GM18873 (cell line): Measurements from ENCODE around the gene OR5M10.
"Not testable (repeated sequence)": the region's sequence is repeated elsewhere in the genome, so short reads cannot be mapped to it uniquely, and the experiment has no call there.

Experiments used
- ATAC-seq: cut with Tn5 transposase; IDR thresholded peaks from one replicate; pipeline ENCODE4 v1.9.1; 2021; ENCODE audit warnings: mild to moderate bottlenecking, moderate library complexity, moderate number of reproducible peaks; ENCODE audit not compliant: unreplicated experiment, low FRiP score

The OR5M10 gene

DNA sequence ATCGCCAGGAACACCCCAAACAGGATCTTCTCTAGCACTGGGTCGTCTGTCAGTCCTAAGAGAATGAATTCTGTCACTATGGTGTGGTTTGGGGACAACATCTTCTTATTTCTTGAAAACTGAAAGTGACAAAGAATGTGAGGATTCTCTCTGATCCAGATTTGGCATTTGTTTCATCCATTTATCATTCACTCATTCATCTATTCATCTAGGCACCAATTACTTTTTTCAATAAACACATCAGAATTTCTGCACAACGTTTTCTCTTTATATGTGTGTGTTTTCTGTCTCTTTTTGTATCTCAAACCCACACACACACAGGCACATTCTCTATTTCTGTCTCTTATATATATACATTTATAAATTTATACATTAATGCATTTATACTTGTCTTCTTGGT, at the start of gene OR5M10:
Gene OR5M10, minus strand, starts transcription at position 101 of the 400 bp plus-strand sequence. Its CDS starts 0 bp downstream, at position 101.
- no peak for ATAC-seq

DNA sequence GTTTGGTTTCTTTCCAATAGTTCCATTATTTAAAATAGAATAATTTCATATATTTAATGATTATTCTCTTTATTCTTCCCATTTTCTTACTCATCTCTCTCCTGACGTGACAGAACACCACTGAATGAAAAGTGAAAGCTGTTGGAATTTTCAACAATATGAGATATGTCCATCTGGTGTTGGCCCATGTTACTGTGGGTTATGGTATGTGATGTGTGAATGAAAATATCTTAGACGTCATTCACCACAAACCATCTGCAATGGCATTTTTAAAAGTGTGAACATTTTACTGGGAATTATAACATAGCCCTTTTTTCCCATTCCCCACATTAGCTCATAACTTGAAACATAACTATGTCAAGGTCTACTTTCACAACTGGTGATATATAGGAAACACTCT, 48.4 kb upstream of the OR5M10 start:
- no peak for ATAC-seq

DNA sequence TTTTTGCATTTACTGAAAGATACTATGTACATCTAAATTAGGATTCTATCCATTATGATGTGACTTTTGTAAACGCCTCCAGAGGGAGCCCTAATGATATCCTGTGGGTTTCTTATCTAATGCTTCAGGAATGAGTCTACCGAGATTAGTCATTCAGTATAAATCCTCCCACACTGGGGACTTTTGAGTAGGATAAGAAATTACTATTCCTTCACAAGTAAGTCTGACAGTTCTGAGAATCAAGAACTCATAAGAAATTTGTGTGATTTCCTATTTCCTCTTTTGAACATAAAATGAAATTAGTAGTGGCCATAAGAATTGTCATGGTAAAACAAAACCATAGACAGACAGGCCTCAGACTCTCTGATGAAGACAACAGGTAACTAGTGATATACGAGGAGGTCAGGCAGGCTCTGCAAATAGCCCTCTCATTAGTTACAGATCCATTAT, 47.2 kb upstream of the OR5M10 start:
- ATAC-seq: no peak

DNA sequence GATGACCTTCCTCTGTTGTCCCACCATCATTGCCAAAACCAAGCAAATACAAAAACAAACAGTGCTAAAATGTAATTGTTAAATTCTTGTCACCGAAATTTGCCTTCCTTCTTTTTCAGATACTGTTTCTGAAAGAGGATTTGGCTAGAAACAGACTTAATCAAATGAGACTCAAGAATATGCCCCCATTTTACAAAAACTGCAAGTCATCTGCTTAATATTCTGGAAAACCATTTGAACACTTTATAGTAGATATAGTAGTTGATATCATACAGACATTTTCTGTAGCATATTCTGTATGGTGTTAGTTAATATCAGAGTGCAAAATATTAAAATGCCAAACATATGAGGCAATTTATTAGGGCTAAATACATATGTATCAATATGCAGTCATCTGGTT, 33.7 kb upstream of the OR5M10 start:
- no peak for ATAC-seq

DNA sequence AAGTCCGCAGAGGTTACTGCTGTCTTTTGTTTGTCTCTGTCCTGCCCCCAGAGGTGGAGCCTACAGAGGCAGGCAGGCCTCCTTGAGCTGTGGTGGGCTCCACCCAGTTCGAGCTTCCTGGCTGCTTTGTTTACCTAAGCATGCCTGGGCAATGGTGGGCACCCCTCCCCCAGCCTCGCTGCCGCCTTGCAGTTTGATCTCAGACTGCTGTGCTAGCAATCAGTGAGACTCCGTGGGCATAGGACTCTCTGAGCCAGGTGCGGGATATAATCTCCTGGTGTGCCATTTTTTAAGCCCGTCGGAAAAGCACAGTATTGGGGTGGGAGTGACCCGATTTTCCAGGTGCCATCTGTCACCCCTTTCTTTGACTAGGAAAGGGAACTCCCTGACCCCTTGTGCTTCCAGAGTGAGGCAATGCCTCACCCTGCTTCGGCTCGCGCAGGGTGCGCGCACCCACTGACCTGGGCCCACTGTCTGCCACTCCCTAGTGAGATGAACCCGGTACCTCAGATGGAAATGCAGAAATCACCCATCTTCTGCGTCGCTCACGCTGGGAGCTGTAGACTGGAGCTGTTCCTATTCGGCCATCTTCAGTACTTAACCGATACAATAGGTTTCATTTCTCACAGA, 14.7 kb upstream of the OR5M10 start:
- ATAC-seq: not testable (repeated sequence)

DNA sequence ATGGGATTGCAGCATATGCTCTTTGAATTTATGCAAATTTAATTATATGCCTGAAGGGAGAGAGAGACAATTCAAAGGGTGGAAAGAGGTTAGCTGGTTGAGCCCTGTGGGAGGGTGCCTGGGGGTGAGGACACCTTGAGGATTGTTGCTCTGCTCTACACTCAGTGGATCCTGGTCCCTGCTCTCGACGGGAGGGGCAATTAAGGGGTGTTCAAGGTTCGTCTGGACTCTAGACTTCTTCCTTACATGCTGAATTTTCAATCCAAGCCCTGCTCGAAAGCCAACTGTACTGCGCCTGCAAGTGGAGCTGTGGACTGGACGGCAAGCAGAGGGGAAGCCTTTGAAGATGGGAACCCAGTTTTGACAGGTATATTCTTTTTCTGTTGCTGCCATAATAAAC, 18.9 kb downstream of the OR5M10 start:
- ATAC-seq: no peak

DNA sequence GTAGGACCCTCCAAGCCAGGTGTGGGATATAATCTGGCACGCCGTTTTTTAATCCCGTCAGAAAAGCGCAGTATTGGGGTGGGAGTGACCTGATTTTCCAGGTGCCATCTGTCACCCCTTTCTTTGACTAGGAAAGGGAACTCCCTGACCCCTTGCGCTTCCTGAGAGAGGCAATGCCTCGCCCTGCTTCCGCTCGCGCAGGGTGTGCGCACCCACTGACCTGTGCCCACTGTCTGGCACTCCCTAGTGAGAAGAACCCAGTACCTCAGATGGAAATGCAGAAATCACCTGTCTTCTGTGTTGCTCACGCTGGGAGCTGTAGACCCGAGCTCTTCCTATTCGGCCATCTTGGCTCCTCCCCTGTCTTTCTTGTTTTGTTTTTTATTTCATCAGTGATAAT, 22.8 kb downstream of the OR5M10 start:
- ATAC-seq: not testable (repeated sequence)

DNA sequence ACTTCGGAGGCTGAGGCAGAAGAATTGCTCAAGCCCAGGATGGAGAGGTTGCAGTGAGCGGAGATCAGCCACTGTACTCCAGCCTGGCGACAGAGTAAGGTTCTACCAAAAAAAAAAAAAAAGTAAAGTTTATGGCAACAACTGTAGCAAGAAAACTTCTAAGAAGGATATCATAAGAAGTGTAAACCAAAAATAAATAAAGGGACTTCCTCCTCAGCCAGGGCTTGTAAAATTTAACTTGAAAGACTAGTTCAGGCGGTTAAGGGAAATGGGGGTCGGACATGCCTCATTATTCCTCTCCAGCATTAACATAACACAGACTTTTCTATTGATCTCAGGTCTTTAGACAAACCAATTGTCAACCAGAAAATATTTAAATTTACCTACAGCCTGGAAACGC, 32.0 kb downstream of the OR5M10 start:
- no peak for ATAC-seq

DNA sequence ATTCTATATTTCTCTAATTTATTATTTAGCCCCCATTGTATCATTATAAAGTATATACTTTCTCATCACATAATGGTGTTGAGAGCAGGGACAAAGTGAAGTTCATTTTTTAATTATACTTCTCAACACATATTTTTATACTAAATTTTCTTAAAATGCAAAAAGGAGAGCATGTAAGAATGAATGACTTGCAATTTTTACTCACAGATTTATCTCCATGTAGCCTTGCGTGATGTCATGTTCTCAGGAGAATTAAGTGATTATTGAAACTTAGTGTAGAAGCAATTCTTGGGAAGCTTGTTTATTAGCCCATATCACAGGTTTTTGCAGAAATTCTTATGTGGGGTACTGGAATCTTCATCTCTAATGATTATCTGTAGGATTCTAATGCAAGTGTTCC, 33.8 kb downstream of the OR5M10 start:
- no peak for ATAC-seq

DNA sequence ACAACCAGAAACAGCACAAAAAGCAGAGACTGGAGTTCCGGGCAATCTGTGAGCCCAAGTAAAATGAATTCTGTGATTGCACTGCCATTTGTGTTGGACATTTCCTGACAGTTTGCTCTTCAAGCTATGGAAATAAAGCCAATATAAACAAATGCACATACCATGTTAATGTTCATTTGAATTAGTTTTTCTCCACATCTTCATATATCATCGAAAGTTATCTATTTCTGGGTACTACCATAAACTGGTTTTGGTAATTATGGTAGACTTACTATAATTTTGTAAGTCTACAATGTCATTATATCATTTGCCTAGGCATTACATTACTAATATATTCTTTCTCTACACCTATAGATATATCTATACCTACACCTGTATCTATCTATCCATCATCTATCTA, 34.4 kb downstream of the OR5M10 start, which contains the start of gene OR5M11:
Gene OR5M11, minus strand, starts transcription at position 101 of the 400 bp plus-strand sequence. Its CDS starts 0 bp downstream, at position 101.
- no peak for ATAC-seq

DNA sequence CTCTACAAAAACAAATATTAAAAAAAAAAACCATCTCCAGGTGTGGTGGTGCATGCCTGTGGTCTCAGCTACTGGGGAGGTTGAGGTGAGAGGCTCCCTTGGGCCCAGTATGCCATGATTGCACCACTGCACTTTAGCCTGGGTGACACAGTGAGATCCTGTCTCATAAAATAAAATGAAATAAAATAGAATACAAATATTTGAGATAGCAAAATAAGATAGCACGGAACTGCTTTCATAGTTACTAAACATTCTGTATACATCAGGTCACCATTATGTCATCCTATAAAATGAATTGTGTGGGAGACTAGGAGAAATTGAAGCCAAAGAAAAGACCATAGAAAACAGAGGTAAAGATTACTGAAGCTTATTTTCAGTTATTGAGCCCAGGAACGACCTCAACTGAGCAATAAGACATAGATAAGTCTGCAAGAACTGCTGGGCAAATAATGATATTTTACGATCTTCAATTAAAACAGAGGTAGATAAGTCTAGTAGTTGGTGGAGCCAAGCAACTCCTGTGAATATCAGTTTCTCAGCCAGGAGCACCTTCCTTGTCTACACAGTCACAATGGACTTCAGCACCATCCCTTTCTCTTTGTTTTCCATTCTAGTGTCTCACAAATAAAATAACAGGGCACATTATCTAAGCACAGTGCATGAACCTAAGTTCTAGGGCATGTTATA, 44.3 kb downstream of the OR5M10 start:
- no peak for ATAC-seq

DNA sequence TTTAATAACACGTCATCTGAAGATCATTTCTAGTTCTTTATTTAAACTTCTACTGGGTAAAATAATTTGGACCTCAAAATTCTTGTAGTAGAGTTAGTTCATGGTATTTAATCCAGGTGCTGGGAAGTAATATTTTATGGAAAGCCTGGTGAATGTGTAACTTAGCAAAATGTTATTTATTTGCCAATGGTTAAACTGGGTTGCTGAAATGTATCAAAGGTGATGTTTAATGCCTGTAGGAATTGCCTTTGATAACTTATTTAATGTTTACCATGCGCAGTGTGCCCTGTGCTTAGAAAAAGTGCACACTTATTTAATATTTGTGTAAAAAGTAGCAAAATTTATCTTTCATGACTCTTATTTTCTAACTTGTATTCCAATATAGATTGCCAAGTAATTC, 45.7 kb downstream of the OR5M10 start:
- no peak for ATAC-seq
